ENCODE measurements around the gene DAPK2. TPM values are rescaled to one million over a fixed set of nuclear protein-coding genes. Genes with fewer than 3 reads are reported as not detected.
A peak's percentile ranks its signal among the peaks of the same experiment; 100 is the strongest.

The DAPK2 gene
- total RNA-seq, 1 donor from 2014 or later: 0.52 TPM

DNA sequence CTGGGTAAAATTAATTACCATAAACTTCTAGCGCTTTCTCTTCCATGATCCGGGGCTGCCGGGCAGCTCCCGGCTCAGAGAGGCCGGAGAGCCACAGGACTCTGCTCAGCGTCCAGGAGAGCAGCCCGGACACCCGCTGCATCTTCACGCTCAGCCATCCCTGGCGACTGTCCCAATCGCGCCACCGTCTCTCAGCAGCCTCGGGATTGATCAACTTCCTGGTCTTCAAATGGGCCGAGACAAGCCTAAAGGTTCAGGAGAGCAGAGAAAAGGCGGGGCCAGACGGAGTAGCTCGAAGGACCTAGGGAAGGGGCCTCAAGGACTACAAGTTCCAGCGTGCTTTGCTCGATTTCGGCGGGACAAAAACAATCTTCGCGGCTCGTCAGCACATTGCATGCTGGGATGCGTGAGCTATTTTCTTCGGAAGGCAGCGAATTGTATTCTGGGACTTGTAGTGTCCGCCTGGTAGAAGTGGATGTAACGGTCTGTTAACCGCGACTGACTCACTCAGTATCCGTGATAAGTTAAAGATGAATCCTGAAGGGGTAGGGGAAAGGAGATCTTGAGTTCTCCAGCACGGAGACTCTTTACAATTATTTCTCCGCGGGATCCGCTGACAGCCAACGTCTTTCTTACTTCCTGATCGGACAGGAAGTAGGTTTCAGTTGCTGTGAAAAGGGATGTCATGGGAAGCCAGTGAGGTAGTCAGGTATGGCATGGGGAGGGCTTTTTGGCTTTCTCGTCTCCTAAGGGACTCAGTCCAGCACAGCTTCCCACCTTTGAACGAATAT, 47.5 kb upstream of the DAPK2 start, which contains the start of gene CIAO2A:
Gene CIAO2A, minus strand, starts transcription at position 212 of the 791 bp plus-strand sequence. Its CDS starts 70 bp downstream, at position 142.
- TF ChIP-seq, protein P1, sequence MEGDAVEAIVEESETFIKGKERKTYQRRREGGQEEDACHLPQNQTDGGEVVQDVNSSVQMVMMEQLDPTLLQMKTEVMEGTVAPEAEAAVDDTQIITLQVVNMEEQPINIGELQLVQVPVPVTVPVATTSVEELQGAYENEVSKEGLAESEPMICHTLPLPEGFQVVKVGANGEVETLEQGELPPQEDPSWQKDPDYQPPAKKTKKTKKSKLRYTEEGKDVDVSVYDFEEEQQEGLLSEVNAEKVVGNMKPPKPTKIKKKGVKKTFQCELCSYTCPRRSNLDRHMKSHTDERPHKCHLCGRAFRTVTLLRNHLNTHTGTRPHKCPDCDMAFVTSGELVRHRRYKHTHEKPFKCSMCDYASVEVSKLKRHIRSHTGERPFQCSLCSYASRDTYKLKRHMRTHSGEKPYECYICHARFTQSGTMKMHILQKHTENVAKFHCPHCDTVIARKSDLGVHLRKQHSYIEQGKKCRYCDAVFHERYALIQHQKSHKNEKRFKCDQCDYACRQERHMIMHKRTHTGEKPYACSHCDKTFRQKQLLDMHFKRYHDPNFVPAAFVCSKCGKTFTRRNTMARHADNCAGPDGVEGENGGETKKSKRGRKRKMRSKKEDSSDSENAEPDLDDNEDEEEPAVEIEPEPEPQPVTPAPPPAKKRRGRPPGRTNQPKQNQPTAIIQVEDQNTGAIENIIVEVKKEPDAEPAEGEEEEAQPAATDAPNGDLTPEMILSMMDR (IDR thresholded peaks at IDR 0.05; ENCODE audit: insufficient read depth, low read depth, low read length): no peak
- no peak for TF ChIP-seq EZH2 (IDR thresholded peaks at IDR 0.05; ENCODE audit: insufficient read depth, low read length)
- Mint-ChIP-seq H3K4me3 (ENCODE audit: unreplicated experiment) (peak within 1 kb of the TSS; percentile 95), H3K36me3 (ENCODE audit: low read depth, unreplicated experiment) (peaks cover 3% of the 10 kb centered on the region), H3K27ac (ENCODE audit: unreplicated experiment) (peak within 1 kb of the TSS; percentile 99), H3K27me3 (ENCODE audit: low read depth, unreplicated experiment) (no peaks in the 10 kb centered on the region), H3K4me1 (ENCODE audit: low read depth, unreplicated experiment) (peaks cover 19% of the 10 kb centered on the region), H3K9me3 (ENCODE audit: unreplicated experiment) (no peaks in the 10 kb centered on the region)
- peaks cover 28% of the 10 kb centered on the region for H3K4me1 ChIP-seq (ENCODE audit: insufficient read depth, low read length)
- peak within 1 kb of the TSS; percentile 87 for H3K4me2 ChIP-seq (ENCODE audit: low read length)
- H3K36me3 ChIP-seq (ENCODE audit: insufficient read depth, low read length): peaks cover 4% of the 10 kb centered on the region
- peak within 1 kb of the TSS; percentile 73 for H3K4me3 ChIP-seq (ENCODE audit: insufficient read depth, low read depth, low read length)
- H3K27ac ChIP-seq (ENCODE audit: low read depth, low read length): peak within 1 kb of the TSS; percentile 89
- DNase-seq (ENCODE audit: low read depth): peak; percentile 97
- peak; percentile 52 for FAIRE-seq
- H3K9me3 ChIP-seq (ENCODE audit: insufficient read depth, low read depth, low read length): no peaks in the 10 kb centered on the region
- peak within 1 kb of the TSS; percentile 87 for H3K9ac ChIP-seq (ENCODE audit: low read length)
- H3K79me2 ChIP-seq (ENCODE audit: insufficient read depth, low read length): peaks cover 75% of the 10 kb centered on the region
- peak within 1 kb of the TSS; percentile 91 for H2AFZ ChIP-seq (ENCODE audit: low read depth, low read length)
- H4K20me1 ChIP-seq (ENCODE audit: insufficient read depth, low read length): peaks cover 34% of the 10 kb centered on the region
- H3K27me3 ChIP-seq (ENCODE audit: insufficient read depth, low read length): no peaks in the 10 kb centered on the region

DNA sequence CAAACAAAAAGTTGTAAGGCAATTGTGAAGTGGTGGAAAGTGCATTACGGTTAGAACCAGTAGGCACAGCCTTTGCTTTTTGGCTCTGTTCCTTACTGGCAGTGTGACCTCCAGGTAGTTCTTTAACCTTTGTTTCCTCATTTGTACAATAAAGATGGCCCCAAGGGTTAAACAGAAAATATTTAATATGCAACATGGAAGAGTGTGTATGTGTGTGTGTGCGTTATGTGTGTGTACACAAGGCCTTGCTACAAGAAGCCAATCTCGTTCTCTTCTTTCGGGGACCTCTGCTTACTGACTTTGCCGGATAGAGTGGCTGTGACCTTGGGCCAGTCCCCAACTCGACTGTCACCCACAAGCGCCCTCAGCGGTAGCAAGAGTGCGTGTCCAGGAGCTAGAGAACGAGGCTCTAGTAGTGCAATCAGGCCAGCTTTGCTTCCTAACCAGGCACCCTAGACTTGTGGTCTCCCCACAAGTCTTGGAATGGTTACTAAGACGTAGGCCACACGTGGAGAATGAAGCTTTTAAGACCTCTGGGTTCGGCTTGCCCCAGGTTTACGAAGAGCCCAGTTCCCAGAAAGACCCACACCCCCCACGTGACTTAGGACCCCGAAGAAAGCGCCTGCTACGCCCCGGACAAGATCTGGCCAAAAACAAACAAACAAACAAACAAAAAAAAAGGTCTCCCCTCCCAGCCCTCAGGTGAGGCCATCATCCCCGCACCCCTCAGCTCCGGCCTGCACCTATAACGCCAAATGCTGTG, 46.8 kb upstream of the DAPK2 start:
- Mint-ChIP-seq H3K36me3 (ENCODE audit: low read depth, unreplicated experiment) (peaks cover 3% of the 10 kb centered on the region), H3K4me3 (ENCODE audit: unreplicated experiment) (peak overlapping the region; percentile 95), H3K27me3 (ENCODE audit: low read depth, unreplicated experiment) (no peaks in the 10 kb centered on the region), H3K9me3 (ENCODE audit: unreplicated experiment) (no peaks in the 10 kb centered on the region), H3K27ac (ENCODE audit: unreplicated experiment) (peak overlapping the region; percentile 99), H3K4me1 (ENCODE audit: low read depth, unreplicated experiment) (peaks cover 17% of the 10 kb centered on the region)
- peaks cover 26% of the 10 kb centered on the region for H4K20me1 ChIP-seq (ENCODE audit: insufficient read depth, low read length)
- H2AFZ ChIP-seq (ENCODE audit: low read depth, low read length): peak overlapping the region; percentile 91
- H3K4me1 ChIP-seq (ENCODE audit: insufficient read depth, low read length): peaks cover 26% of the 10 kb centered on the region
- TF ChIP-seq, protein P1 (IDR thresholded peaks at IDR 0.05; ENCODE audit: insufficient read depth, low read depth, low read length): no peak
- no peak for TF ChIP-seq EZH2 (IDR thresholded peaks at IDR 0.05; ENCODE audit: insufficient read depth, low read length)
- peak overlapping the region; percentile 87 for H3K9ac ChIP-seq (ENCODE audit: low read length)
- H3K27ac ChIP-seq (ENCODE audit: low read depth, low read length): peak overlapping the region; percentile 89
- DNase-seq (ENCODE audit: low read depth) (peak; percentile 74), FAIRE-seq (no peak)
- H3K36me3 ChIP-seq (ENCODE audit: insufficient read depth, low read length): peaks cover 7% of the 10 kb centered on the region
- peak overlapping the region; percentile 73 for H3K4me3 ChIP-seq (ENCODE audit: insufficient read depth, low read depth, low read length)
- H3K4me2 ChIP-seq (ENCODE audit: low read length): peak overlapping the region; percentile 87
- H3K27me3 ChIP-seq (ENCODE audit: insufficient read depth, low read length): no peaks in the 10 kb centered on the region
- H3K9me3 ChIP-seq (ENCODE audit: insufficient read depth, low read depth, low read length): no peaks in the 10 kb centered on the region
- peaks cover 68% of the 10 kb centered on the region for H3K79me2 ChIP-seq (ENCODE audit: insufficient read depth, low read length)
